NCI-H524 (cell line): ENCODE measurements around the gene OR7G3.

Experiments
- DNase-seq, 2 experiments: peaks; one replicate each; lab custom pipeline; 2025; lab: John Stamatoyannopoulos, UW

The OR7G3 gene

DNA sequence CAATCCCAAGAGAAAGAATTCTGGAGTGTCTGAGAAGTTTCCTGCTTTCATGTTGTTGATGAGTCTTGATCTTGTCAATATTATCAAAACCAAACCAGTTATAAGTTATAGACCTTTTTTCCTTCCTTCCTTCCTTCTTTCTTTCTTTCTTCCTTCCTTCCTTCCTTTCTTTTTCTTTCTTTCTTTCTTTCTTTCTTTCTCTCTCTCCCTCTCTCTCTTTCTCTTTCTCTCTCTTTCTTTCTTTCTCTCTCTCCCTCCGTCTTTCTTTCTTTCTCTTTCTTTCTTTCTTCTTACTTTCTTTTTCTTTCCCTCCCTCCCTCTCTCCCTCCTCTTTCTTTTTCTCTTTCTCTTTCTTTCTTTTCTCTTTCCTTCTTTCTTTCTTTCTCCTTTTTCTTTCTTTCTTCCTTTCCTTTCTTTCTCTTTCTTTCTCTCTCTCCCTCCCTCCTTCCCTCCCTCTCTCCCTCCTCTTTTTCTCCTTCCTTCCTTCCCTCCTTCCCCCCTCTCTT lies at the start of gene OR7G3:
OR7G3 (minus strand) TSS at position 51 of the 506 bp plus-strand sequence; CDS start at position 51, 0 bp downstream.
- no peak for DNase-seq

DNA sequence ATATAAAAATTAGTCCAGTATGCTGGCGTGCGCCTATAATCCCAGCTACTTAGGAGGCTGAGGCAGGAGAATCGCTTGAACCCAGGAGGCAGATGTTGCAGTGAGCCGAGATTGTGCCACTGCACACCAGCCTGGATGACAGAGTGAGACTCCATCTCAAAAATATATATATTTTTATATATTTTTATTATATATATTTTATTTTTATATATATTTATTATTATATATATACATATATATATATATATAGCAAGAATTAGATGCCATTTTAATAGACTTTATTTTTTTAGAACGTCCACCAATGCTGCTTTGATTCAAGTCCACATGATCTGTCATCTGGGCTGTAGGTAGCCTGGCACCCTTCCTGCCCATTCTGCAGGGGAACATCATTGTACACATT lies 48.6 kb upstream of the OR7G3 start:
- no peak for DNase-seq

DNA sequence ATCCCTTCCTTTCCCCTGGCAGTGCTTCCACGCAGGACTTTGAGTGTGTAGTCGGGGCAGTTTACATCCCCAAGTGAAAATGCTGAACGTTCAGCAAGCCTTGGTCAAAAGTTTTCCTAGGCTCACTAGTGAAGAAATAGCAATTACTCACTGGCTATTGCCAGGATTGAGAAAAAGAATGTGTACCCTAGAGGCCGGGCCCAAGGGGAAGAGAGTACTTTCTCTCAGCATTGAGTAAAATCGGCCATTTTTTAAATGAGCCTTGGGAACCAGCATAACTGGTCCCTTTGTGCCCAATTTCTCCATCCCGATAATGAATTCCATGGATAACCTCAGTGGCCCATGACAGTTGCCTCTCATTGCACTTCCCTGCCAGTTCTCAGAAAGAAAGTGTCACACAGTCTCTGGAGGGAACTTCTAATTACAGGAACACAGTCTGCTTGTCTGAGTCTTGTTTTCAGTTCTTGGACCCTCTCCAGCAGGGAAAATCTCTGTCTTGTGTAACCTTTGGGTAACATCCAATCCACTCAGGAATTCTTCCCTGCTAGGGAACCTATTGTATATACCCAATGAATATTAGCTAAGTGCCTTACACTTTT lies 44.7 kb upstream of the OR7G3 start:
- DNase-seq: no peak

DNA sequence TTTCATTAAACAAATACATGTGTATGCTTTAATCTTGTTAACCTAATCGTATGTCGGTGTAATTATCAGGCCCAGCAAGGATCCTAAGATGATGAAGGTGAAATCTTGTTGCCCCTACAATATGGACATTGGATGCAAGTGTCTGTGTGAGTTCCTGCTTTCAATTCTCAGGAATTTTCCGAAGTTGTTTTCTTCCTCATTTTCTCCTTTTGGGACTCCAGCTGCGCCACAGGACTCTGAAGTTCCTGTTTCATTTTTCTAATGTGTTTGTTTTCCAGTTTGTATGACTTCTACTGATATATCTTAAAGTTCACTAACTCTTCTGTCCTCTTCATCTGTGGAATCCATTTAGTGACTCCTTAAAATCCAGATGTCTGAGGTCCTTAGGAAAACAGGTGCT lies 40.1 kb upstream of the OR7G3 start:
- no peak for DNase-seq

DNA sequence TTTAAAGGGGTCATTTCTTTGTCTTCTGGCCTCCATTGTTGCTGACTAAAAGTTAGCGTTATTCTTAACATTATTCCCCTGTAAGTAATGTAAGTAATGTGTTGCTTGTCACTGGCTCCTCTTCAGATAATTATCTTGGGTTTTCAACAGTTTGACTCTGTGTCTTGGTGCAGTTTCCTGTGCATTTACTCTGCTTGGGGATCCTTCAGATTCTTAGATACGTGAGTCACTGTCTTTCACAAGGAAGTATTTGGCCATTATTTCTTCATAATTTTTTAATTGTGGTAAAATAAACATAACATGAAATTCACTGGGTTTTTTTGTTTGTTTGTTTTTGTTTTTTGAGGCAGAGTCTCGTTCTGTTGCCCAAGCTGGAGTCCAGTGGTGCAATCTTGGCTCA lies 38.5 kb upstream of the OR7G3 start:
- DNase-seq: no peak

DNA sequence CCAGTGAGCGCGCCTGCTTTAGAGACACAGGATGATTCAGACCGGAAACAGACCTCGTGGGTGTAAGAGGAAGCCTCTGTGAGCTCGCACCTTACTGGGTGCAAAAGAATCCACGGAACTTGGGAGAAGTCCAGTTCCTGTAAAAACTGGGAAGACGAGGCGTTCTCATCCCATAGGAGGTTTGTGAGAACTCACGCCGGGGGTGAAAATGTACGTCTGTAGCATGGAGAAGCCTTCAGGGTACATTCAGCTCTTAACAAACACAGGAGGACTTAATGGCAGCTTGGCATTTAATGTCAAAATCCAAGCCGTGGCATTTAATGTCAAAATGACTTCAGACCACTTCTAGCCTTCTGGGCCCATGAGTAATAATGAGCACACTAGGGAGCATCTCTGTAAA lies 34.7 kb upstream of the OR7G3 start:
- DNase-seq: no peak

DNA sequence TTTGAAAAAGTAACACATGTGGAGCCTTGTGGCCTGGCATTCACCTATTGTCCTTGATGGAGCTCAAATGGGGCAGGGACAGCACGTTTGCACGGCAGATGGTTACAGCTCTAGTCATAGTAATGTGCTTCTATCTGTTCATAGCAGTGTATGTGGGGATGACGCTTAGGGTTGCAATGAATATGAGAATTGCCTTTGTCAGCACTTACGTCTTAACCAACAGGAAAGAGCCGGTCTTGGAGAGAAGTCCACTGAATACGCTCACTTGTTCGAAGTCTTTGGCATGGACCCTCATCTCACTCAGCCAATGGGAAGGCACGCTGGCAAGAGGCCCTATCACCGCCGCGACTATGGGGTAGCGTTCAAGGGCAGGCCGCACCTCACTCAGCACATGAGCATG lies 33.1 kb upstream of the OR7G3 start:
- DNase-seq: no peak

DNA sequence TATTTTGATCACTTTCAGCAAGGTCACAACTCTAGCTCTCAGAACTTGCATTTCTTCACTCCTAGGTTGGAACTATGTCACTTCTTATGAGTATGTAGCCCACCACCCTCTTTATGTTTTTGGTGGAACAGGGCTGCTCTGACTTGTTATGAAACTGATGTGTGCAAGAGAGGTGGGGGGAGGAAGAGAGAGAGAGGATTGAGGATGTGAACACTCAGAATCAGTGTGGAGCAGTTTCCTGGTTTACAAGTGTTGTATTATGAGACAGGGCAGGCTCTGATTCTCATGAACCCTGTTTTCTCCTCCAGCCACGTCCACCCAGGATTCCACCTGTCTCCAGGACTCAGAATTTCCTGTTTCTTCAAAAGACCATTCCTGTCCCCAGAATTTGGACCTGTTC lies 29.6 kb upstream of the OR7G3 start:
- no peak for DNase-seq

DNA sequence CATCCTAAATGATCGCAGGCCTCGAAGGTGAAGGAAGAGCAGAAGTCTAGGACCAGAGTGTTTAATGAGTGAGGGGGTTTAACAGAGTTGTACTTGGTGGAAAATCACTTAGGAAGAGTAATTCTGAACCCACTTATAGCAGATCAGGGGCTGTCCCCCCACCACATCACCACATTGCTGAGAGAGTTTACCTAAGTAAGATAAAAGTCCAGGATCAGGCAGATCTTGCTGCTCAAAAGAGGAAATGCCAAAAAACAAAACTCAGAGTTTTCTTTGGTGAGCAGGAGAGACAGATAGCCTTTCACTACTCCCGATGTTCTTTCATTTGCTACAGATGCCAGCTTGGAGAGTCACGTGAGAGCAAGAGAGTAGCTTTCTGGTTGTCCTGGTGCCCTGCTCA lies 28.8 kb upstream of the OR7G3 start:
- no peak for DNase-seq

DNA sequence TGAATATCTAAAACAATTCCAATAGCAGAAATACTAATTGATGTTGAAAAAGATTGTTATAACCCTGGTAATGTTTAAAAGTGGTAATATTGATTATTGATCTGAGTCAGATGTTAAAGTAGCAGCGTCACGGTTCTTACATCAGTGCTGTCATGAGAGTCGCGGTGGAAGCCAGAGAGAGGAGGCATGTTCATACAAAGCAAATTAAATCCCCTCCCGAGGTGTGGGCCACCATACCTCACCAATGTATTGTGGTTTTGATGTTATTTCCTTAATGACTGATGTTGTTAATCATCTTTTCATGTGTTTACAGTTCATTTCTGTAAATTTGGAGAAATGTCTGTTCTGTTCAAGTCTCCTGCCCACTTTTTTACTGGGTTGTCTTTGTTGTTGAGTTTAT lies 24.6 kb upstream of the OR7G3 start:
- DNase-seq: no peak

DNA sequence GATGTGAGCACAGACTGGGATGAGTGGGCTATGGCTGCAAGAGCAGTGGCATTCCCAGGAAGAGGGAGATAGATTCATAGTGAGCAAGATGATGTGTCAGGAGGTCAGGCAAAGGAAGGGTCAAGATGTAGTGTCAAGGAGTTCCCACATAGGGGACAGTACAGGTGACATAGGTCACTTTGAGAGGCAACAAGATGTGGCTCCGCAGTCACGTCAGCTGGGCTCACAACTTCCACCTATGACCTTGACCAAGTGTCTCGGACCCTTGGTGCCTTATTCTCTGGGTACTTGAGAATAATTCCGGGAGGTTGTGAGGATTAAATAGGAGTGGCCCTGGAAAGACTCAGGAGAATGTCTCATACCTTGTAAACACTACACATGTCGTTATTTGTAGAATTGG lies 23.9 kb upstream of the OR7G3 start:
- no peak for DNase-seq

DNA sequence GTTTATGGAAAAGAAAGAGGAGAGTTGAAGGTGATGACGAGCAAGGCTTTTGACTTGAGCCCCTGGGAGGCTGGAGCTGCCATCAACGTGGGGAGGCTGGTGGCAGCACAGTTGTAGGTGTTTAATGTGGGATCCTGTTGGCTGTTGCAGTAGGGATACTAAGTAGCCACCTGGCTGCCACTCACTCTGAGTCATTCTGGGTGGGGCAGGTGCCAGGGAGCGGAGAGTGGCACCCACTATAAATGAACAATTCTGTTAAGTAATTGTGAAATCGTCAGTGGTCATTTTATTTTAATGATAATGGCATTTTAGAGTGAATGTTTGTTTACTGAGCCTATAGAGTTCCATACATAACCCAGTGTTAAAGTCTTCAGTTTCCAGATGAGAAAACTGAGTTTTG lies 23.2 kb upstream of the OR7G3 start:
- no peak for DNase-seq

DNA sequence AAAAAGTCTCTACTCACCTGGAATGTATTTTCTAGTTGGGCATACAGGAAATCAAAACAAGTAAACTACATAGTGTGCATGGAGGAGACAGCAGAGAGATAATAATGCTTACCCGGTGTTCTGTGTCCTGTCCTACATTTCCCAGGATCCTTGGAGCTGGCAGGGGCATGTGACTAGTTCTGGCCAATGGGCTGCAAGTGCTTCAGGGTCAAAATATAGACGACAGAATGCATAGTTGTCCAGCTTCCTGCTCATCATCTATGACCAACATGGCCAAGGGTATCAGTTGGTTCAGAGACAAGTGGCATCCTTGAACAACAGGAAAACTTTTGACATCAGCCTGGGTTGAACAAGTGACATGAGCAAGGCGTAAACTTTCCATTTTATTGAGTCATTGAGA lies 21.9 kb upstream of the OR7G3 start:
- DNase-seq: no peak

DNA sequence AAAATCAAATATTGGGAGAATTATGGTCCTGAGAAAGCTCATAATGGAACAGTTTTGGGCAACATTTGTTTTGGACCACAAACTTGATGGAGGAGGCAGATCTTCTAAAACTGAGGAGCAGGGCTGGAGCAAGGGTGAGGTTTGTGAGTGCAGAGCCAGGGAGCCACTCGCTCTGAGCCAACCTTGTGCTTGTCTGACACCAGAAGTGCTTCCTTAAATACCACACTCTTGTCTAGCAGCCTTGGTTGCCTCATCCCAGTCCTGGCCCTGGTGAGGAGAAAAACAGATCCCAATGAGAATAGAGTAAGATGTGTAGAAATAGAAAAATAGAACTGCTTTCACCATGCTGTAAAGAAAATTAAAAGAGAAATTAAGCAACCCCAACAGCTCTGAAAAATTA lies 20.1 kb upstream of the OR7G3 start:
- no peak for DNase-seq

DNA sequence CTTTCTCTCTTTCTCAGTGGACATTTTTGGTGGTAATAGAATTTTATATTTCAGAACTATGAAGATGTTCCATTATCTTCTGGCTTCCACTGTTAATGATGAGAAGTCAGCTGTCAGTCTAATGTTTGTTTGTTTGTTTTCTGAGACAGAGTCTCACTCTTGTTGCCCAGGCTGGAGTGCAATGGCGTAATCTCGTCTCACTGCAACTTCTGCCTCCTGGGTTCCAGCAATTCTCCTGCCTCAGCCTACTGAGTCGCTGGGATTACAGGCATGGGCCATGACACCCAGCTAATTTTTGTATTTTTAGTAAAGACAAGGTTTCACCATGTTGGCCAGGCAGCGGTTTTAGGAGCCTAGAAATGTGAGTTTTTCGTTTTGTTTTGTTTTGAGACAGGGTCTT lies 18.2 kb upstream of the OR7G3 start:
- DNase-seq: no peak

DNA sequence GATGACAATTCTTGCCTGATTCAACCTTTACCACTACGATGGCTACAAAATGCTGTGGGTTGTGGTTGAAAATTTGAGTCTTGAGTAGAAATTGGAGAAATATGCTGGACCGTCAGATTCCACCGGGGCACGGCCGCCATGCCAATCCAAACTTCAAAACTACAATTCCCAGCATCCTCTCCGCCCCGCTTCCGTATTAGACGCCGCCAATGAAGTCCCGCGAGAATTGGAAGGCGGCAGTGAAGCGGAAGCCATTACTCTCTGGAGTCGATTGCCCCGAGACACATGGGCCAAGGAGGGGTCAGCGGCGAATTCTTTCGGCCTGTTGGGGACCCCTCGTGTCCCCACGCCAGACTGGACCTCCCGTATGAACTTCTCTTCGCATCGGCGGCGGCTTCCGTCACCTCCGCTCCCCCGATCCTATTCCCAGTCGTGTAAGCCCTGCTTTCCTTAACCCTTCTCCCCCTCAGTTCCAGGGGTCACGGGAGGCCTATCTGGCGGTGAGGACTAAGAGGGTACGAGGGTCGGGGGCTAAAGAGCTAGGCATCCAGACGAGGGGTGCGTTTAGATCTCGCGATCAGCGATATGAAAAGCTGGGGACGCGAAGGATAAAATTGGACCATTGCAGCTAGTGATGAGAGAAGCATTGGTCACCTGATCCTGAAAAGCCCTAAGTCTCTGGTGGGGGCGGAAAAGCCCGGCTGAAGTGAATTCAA lies 13.6 kb upstream of the OR7G3 start, which contains the start of gene ZNF317:
ZNF317 (plus strand) TSS at position 239 of the 716 bp plus-strand sequence. CDS start 15,620 bp downstream, outside the sequence.
- peak; percentile 82 to 94 for DNase-seq

DNA sequence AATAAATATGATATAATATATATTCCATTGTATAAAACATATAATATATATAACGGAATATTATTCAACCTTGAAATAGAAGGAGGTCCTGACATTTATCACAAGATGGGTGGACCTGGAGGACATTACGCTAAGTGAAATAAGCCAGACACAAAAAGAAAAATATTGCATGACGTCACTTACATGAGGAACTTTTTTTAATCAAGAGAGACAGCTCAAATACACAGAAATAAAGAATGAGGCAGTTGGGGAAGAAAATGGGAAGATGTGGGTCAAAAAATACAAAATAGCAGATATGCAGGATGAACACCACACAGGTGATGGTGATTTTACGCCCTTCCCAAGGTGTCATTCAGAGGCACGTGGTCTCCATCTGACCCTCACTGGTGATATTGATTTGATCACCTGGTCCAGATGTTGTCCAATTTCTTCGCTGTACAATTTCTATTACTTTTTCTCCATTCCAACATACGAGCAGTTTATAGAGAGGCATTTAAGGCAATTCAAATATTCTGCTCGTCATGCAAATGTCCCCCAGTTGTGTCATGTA lies 12.9 kb upstream of the OR7G3 start:
- DNase-seq: no peak

DNA sequence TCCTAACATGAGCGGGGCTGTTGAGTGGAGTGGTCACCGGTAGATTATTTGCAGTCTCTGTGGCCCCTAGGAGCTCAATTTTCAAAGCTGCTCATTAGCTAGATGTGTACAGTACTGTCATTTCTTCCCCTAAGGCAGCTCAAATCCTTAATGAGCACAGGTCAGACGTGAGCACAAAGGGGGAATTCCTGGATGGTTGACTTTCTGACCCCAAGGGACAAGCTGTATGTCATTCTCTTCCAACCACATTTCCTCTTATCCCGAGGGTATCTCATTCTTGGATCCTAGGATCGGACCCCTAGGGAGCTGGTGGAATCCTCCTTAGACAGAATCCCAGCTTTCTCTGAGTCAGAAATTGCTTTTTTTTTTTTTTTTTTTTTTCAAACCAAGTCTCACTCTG lies 5.7 kb upstream of the OR7G3 start:
- DNase-seq: no peak

DNA sequence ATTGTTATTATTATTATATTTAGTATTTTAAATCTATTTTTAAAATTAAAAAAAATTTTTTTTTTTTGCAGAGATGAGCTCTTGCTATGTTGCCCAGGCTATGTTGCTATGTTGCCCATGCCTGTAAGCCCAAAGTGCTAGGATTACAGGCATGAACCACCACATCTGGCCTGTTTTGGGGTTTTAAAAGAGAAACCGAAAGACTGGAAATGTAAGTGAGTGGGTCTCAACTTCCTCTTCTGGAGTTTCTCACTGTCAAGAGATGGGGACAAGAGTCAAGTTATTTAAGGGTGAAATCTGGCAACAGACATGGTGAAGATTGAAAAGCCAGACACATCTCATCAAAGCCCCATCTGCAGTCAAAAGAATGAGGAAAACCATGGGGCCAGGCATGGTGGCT lies 4.2 kb upstream of the OR7G3 start:
- no peak for DNase-seq

DNA sequence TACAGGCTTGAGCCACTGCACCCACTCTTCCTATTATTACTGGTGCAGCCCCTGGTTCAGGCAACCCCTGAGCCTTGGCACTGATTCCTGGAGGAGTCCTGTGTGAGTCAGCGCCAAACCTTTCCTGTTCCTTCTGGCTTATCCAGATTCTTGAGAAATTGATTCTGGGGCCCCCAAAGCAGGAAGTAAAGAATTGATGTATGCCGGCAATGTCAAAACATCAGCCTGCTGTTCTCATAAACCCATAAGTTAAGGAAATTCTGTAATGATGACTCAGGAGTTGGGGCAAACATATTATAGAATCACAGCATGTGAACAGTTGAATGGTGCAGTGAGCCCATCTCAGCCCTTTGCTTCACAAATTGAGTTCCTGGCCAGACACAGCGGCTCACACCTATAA lies 1.4 kb upstream of the OR7G3 start:
- no peak for DNase-seq

DNA sequence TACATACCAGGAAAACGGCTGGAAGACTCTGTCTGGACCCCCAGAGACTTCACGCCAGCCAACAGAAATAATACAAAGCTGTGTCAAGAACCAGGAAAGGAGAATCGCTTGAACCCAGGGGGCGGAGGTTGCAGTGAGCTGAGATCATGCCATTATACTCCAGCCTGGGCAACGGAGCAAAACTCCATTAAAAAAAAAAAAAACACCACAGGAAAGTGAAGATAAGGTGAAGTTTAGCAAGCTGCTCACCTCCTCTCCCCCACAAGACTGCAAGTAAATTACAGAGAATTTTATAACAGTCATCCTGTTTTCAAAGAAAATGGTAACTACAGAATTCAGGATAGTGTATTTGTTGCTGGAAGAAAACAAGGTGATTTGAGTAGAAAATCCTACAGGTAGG lies 10.2 kb downstream of the OR7G3 start:
- DNase-seq: no peak

DNA sequence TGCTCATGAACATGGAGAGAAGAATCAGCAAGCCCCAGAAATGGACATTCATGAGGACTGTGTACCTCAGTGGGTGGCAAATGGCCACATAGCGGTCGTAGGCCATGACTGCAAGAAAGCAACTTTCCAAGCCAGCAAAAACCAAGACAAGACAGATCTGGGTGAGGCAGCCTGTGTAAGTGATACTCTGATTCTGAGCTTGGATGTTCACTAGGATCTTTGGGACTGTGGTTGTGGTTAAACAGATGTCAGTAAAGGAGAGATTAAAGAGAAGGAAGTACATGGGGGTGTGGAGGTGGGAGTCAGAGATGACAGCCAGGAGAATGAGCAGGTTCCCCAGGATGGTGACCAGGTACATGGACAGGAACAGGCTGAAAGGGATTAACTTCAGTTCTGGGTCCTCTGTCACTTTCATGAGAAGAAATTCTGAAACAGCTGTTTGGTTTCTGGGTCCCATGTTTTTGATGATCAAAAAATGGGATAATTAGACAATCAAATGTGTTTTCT lies 11.4 kb downstream of the OR7G3 start, which contains the start of gene OR7G1:
OR7G1 (minus strand) TSS at position 457 of the 507 bp plus-strand sequence; CDS start at position 457, 0 bp downstream.
- no peak for DNase-seq

DNA sequence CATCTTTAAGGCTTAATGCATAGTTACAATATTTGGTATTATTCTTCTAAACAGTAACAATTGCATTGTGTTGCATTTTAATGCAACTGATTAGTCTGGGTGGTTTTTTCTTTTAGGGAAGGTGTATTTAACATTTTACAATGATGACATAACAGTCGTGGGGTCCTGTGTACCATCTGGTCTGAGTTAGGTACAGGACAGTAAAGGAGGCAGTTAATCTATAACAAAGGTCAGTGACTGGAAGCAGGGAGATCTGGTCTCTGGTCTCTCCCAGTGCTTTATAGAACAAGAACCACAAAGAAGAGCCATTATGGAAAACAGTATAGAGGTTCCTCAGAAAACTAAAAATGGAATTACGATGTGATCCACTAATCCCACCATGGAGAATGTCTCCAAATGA lies 16.8 kb downstream of the OR7G3 start:
- no peak for DNase-seq
